Osteoblast (primary cell): Measurements from ENCODE around the gene ARPC4. TPM values are rescaled to one million over a fixed set of nuclear protein-coding genes. Genes with fewer than 3 reads are reported as not detected.

ENCODE experiments used
- DNase-seq: peaks from one replicate; pipeline ENCODE4 v3.0.0; 2011; ENCODE audit warnings: low spot score, mixed read lengths; ENCODE audit not compliant: insufficient read length; ENCODE audit errors: missing footprints
- H2AFZ ChIP-seq: 2 replicates; pipeline ENCODE4 v1.6.0; 2011; ENCODE audit warnings: mild to moderate bottlenecking, low read length
- H3K27ac ChIP-seq: 2 replicates; pipeline ENCODE4 v1.5.1; 2011; ENCODE audit warnings: mild to moderate bottlenecking, low read depth, low read length, moderate library complexity
- H3K27me3 ChIP-seq: 2 replicates; pipeline ENCODE4 v1.6.0; 2012; ENCODE audit warnings: mild to moderate bottlenecking, control low read depth, inconsistent platforms, low read length, moderate library complexity; ENCODE audit not compliant: insufficient read depth
- H3K36me3 ChIP-seq: 2 replicates; pipeline ENCODE4 v1.5.1; 2011; ENCODE audit warnings: mild to moderate bottlenecking, low read length, control low read depth, moderate library complexity; ENCODE audit not compliant: insufficient read depth
- H3K4me1 ChIP-seq: 2 replicates; pipeline ENCODE4 v1.5.1; 2011; ENCODE audit warnings: mild to moderate bottlenecking, low read length, control low read depth, moderate library complexity; ENCODE audit not compliant: insufficient read depth
- H3K4me2 ChIP-seq: 2 replicates; pipeline ENCODE4 v1.6.0; 2011; ENCODE audit warnings: mild to moderate bottlenecking, low read length; ENCODE audit not compliant: insufficient read depth
- H3K4me3 ChIP-seq: fragments of 200-600 bp; sonication (generic); 3 replicates; pipeline ENCODE4 v1.5.1; 2012; ENCODE audit warnings: mild to moderate bottlenecking, low read length, inconsistent platforms; ENCODE audit not compliant: insufficient read depth
- H3K79me2 ChIP-seq: 2 replicates; pipeline ENCODE4 v1.6.0; 2012; ENCODE audit warnings: mild to moderate bottlenecking, low read length, control low read depth, inconsistent platforms; ENCODE audit not compliant: insufficient read depth
- H3K9me3 ChIP-seq: 2 replicates; pipeline ENCODE4 v1.5.1; 2011; ENCODE audit warnings: low read depth, low read length, control low read depth
- H4K20me1 ChIP-seq: 2 replicates; pipeline ENCODE4 v1.6.0; 2012; ENCODE audit warnings: mild to moderate bottlenecking, low read length, control low read depth; ENCODE audit not compliant: insufficient read depth
- CTCF ChIP-seq: IDR thresholded peaks from 2 replicates; pipeline ENCODE4 v1.5.1; 2011; ENCODE audit warnings: mild to moderate bottlenecking, low read depth, low read length, moderate library complexity; ENCODE audit errors: extremely low read depth
- total RNA-seq: library from RNA; depleted of rRNA; stranded (reverse); fragments of >200 nt; gene quantifications from 2 replicates; pipeline ENCODE4 v1.2.3, GENCODE V29; 2012

Gene ARPC4
- total RNA-seq, 1 donor = 222 TPM

DNA sequence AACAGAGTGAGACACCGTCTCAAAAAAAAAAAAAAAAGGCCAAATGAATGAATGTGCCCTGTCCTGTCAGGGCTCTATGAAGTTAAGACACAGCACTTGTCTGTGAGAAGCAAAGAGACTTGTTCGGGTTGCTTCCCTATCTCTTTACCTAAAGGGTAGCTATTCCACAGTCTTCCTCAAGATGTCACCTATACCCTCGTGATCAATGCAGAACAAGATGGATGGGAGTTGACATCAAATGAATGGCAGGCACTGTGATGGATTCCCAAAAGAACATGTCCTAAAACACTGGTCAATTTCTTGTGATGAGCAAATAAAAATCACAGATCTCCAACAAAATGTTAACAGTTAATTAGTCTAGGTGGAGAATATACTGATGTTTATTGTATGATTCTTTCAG, 10.1 kb upstream of the ARPC4 start:
- no peaks in the 10 kb centered on the region for H3K9me3 ChIP-seq
- no peak overlapping the region for H3K4me2 ChIP-seq
- no peaks in the 10 kb centered on the region for H4K20me1 ChIP-seq
- DNase-seq = no peak
- H3K79me2 ChIP-seq = no peaks in the 10 kb centered on the region
- no peak overlapping the region for H2AFZ ChIP-seq
- H3K27me3 ChIP-seq = no peaks in the 10 kb centered on the region
- TF ChIP-seq CTCF = no peak
- H3K36me3 ChIP-seq = peaks cover 55% of the 10 kb centered on the region
- no peak overlapping the region for H3K4me3 ChIP-seq
- peaks cover 15% of the 10 kb centered on the region for H3K4me1 ChIP-seq
- no peak overlapping the region for H3K27ac ChIP-seq

DNA sequence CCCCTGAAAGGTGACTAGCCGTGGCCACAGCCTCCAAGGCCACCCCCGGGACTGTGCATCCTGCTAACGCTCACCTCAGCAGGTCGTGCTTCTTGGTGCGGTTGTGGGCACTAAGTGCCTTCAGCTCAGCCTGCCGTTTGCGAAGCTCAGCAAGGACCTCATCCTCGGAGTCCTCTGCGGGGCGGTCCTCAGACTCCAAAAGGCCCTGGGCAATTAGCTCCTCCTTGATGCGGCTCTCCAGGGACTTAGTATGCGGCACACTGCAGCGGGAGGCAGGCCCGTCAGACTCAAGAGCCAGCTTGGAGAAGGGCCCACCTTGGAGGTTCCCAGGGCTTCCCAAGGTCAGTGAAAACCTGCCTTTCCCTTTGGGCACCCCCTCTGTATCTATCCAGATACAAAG, 8.9 kb upstream of the ARPC4 start:
- Histone ChIP-seq H4K20me1 (no peaks in the 10 kb centered on the region), H3K4me2 (no peak overlapping the region), H3K4me3 (no peak overlapping the region), H3K9me3 (no peaks in the 10 kb centered on the region), H3K4me1 (peaks cover 3% of the 10 kb centered on the region), H3K36me3 (peaks cover 57% of the 10 kb centered on the region), H3K27ac (no peak overlapping the region), H2AFZ (no peak overlapping the region), H3K79me2 (no peaks in the 10 kb centered on the region), H3K27me3 (no peaks in the 10 kb centered on the region)
- TF ChIP-seq CTCF = no peak
- peak; percentile 67 for DNase-seq

GRCh38 chr3:9784965-9785364, 7.9 kb upstream of the ARPC4 start:
- no peak for DNase-seq

DNA sequence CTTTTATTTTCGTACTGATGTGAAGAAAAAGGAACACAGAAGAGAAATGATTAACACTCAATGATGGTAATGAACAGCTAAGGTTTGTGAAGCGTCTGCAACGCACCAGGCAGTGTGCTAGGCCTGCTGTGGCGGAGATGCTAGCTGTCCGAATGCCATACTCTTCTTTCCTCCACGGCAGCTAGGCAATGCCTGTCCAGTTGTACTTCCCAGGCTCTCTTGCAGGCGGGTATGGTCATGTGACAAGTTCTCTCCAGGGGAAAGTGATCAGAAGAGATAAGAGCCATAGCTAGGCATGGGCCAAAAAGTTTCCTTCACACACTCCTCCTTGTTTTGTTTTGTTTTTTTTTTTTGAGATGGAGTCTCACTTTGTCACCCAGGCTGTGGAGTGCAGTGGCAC, 7.3 kb upstream of the ARPC4 start:
- Histone ChIP-seq H3K79me2 (no peaks in the 10 kb centered on the region), H3K4me1 (no peaks in the 10 kb centered on the region), H3K4me3 (no peak overlapping the region), H3K27me3 (no peaks in the 10 kb centered on the region), H3K4me2 (no peak overlapping the region), H4K20me1 (no peaks in the 10 kb centered on the region), H2AFZ (no peak overlapping the region), H3K36me3 (peaks cover 68% of the 10 kb centered on the region), H3K27ac (no peak overlapping the region), H3K9me3 (no peaks in the 10 kb centered on the region)
- DNase-seq = no peak
- TF ChIP-seq CTCF = no peak

More at GRCh38 chr3:9784965-9785364, 7.9 kb upstream of the ARPC4 start:
- H3K27me3 ChIP-seq = no peaks in the 10 kb centered on the region
- no peak overlapping the region for H3K27ac ChIP-seq
- no peak overlapping the region for H2AFZ ChIP-seq
- peaks cover 65% of the 10 kb centered on the region for H3K36me3 ChIP-seq
- no peak for TF ChIP-seq CTCF
- no peaks in the 10 kb centered on the region for H4K20me1 ChIP-seq
- no peaks in the 10 kb centered on the region for H3K9me3 ChIP-seq
- H3K79me2 ChIP-seq = no peaks in the 10 kb centered on the region
- H3K4me1 ChIP-seq = no peaks in the 10 kb centered on the region
- no peak overlapping the region for H3K4me2 ChIP-seq
- no peak overlapping the region for H3K4me3 ChIP-seq
